ENCODE measurements around the gene HPSE2.
"Not testable (repeated sequence)": the region's sequence is repeated elsewhere in the genome, so short reads cannot be mapped to it uniquely, and the experiment has no call there.

Gene HPSE2

GRCh38 chr10:99235658-99236626, at the start of gene HPSE2:
Gene HPSE2 (minus strand): TSS chr10:99235852.
- no peak for DNase-seq (ENCODE audit: extremely low read depth, low read depth)
- no peak for TF ChIP-seq CTCF (IDR thresholded peaks at IDR 0.05; ENCODE audit: low read depth, low read length)

- DNase-seq (ENCODE audit: extremely low read depth, low read depth) = no peak
These were observed 44.8 kb upstream of the HPSE2 start for GRCh38 chr10:99280472-99280871.

GRCh38 chr10:99279626-99280111, 44.0 kb upstream of the HPSE2 start:
- no peak for TF ChIP-seq CTCF (IDR thresholded peaks at IDR 0.05; ENCODE audit: low read depth, low read length)
- no peak for DNase-seq (ENCODE audit: extremely low read depth, low read depth)

More at GRCh38 chr10:99280472-99280871, 44.8 kb upstream of the HPSE2 start:
- no peak for TF ChIP-seq CTCF (IDR thresholded peaks at IDR 0.05; ENCODE audit: low read depth, low read length)

- DNase-seq (ENCODE audit: extremely low read depth, low read depth) = no peak
- TF ChIP-seq CTCF (IDR thresholded peaks at IDR 0.05; ENCODE audit: low read depth, low read length) = no peak
These were observed 41.3 kb upstream of the HPSE2 start for GRCh38 chr10:99276848-99277486.

GRCh38 chr10:99266383-99266782, 30.7 kb upstream of the HPSE2 start:
- no peak for DNase-seq (ENCODE audit: extremely low read depth, low read depth)
- TF ChIP-seq CTCF (IDR thresholded peaks at IDR 0.05; ENCODE audit: low read depth, low read length) = no peak

GRCh38 chr10:99248824-99249223, 13.2 kb upstream of the HPSE2 start:
- DNase-seq (ENCODE audit: extremely low read depth, low read depth) = no peak
- no peak for TF ChIP-seq CTCF (IDR thresholded peaks at IDR 0.05; ENCODE audit: low read depth, low read length)

GRCh38 chr10:99247893-99248292, 12.2 kb upstream of the HPSE2 start:
- not testable (repeated sequence) for DNase-seq (ENCODE audit: extremely low read depth, low read depth)
